SK-N-SH (cell line): Measurements from ENCODE around the gene SLC22A15. TPM values are rescaled to one million over a fixed set of nuclear protein-coding genes. Genes with fewer than 3 reads are reported as not detected.

Source experiments
- CTCF ChIA-PET: fragments of 300-600, 350-600 bp; formaldehyde crosslinking; extraction: SDS; loops from one replicate; lab custom pipeline; 2021; lab: Yijun Ruan, JAX
- POLR2A ChIA-PET: fragments of 350-600 bp; sonication (Branson Sonifier 250); formaldehyde crosslinking; extraction: SDS; loops from one replicate; lab custom pipeline; 2020; ENCODE audit warnings: antibody characterized with exemption, inconsistent platforms; lab: Yijun Ruan, JAX
- DNase-seq: peaks from one replicate; pipeline ENCODE4 v3.0.0; 2012
- H2AFZ ChIP-seq: fragments of 200-600 bp; sonication (generic); 2 replicates; pipeline ENCODE4 v1.8.1; 2016; ENCODE audit warnings: antibody characterized with exemption, mild to moderate bottlenecking, low read depth
- H3F3A ChIP-seq: fragments of 200-600 bp; sonication (generic); replicated peaks from 2 replicates; pipeline ENCODE3; 2016; ENCODE audit warnings: antibody characterized with exemption, mild to moderate bottlenecking; ENCODE audit not compliant: insufficient read depth
- H3K27ac ChIP-seq, 2 experiments: fragments of 200-500 bp in 1 of 2; fragments of 200-600 bp in 1 of 2; sonication (Bioruptor generic) in 1 of 2; sonication (generic), shearing (Covaris generic) in 1 of 2; 2 replicates each; pipeline versions ENCODE4 v1.5.1 to v1.6.1; 2014 to 2016; ENCODE audit warnings: low read depth in 2 of 2, inconsistent platforms in 1 of 2, low read length in 1 of 2, mild to moderate bottlenecking in 1 of 2, mixed read lengths in 1 of 2
- H3K27me3 ChIP-seq: fragments of 200-600 bp; sonication (generic), shearing (Covaris generic); 2 replicates; pipeline ENCODE4 v1.6.1; 2016; ENCODE audit warnings: mixed run types; ENCODE audit not compliant: insufficient read depth
- H3K36me3 ChIP-seq, 2 experiments: fragments of 200-500 bp in 1 of 2; fragments of 200-600 bp in 1 of 2; sonication (Bioruptor generic) in 1 of 2; sonication (generic) in 1 of 2; replicated peaks in 1 of 2; 2 replicates each; pipeline versions ENCODE3 to v1.5.1; 2014 to 2016; ENCODE audit warnings: low read length in 1 of 2, mild to moderate bottlenecking in 1 of 2; ENCODE audit not compliant: insufficient read depth in 2 of 2, control insufficient read depth in 1 of 2
- H3K4me1 ChIP-seq, 2 experiments: fragments of 200-500 bp in 1 of 2; fragments of 200-600 bp in 1 of 2; sonication (Bioruptor generic) in 1 of 2; sonication (generic), shearing (Covaris generic) in 1 of 2; 2 replicates each; pipeline versions ENCODE4 v1.5.1 to v1.6.1; 2014 to 2016; ENCODE audit warnings: low read depth in 1 of 2, low read length in 1 of 2, mixed run types in 1 of 2; ENCODE audit not compliant: insufficient read depth in 2 of 2, control insufficient read depth in 1 of 2
- H3K4me2 ChIP-seq: fragments of 200-600 bp; sonication (generic), shearing (Covaris generic); 2 replicates; pipeline ENCODE4 v1.6.1; 2017; ENCODE audit warnings: mixed run types
- H3K4me3 ChIP-seq, 2 experiments: fragments of 200-500 bp in 1 of 2; fragments of 200-600 bp in 1 of 2; sonication (Bioruptor generic) in 1 of 2; sonication (generic), shearing (Covaris generic) in 1 of 2; 2 replicates each; pipeline versions ENCODE4 v1.5.1 to v1.8.1; 2014 to 2016; ENCODE audit warnings: low read depth in 2 of 2, inconsistent platforms in 1 of 2, low read length in 1 of 2, mild to moderate bottlenecking in 1 of 2, mixed read lengths in 1 of 2, moderate library complexity in 1 of 2
- H3K79me2 ChIP-seq: fragments of 200-600 bp; sonication (generic); 2 replicates; pipeline ENCODE4 v1.8.1; 2017; ENCODE audit warnings: mild to moderate bottlenecking; ENCODE audit not compliant: insufficient read depth
- H3K9ac ChIP-seq: fragments of 200-600 bp; sonication (generic); 2 replicates; pipeline ENCODE4 v1.6.1; 2017; ENCODE audit warnings: mixed run types
- H3K9me2 ChIP-seq: fragments of 200-600 bp; sonication (generic); 2 replicates; pipeline ENCODE4 v1.6.1; 2017; ENCODE audit warnings: mixed run types
- H3K9me3 ChIP-seq: fragments of 200-600 bp; sonication (generic); 2 replicates; pipeline ENCODE4 v1.6.1; 2017; ENCODE audit warnings: mixed run types, mild to moderate bottlenecking, moderate library complexity
- H4K20me1 ChIP-seq: fragments of 200-600 bp; sonication (generic); 2 replicates; pipeline ENCODE4 v1.6.1; 2017; ENCODE audit warnings: mild to moderate bottlenecking, mixed run types; ENCODE audit not compliant: insufficient read depth
- CTCF ChIP-seq: fragments of 200-600 bp; sonication (generic); IDR thresholded peaks from 2 replicates; pipeline ENCODE4 v1.6.1; 2017; ENCODE audit warnings: antibody characterized with exemption, mild to moderate bottlenecking, moderate library complexity
- FOXJ3 ChIP-seq: sonication (generic); formaldehyde crosslinking; IDR thresholded peaks from 2 replicates; pipeline ENCODE4 v1.5.1; 2020; ENCODE audit warnings: mild to moderate bottlenecking, missing genetic modification reagents
- IRF3 ChIP-seq: fragments of 150-350 bp; IDR thresholded peaks from 2 replicates; pipeline ENCODE4 v1.6.1; 2016; ENCODE audit warnings: mild to moderate bottlenecking, low read depth, low read length
- MAX ChIP-seq: IDR thresholded peaks from 2 replicates; pipeline ENCODE4 v1.4.0; 2012; ENCODE audit warnings: low read depth
- MEF2A ChIP-seq: IDR thresholded peaks from 2 replicates; pipeline ENCODE4 v1.4.0; 2012; ENCODE audit warnings: low read depth, borderline replicate concordance
- NFIC ChIP-seq: IDR thresholded peaks from 2 replicates; pipeline ENCODE4 v1.4.0; 2012; ENCODE audit warnings: borderline replicate concordance
- PBX3 ChIP-seq: IDR thresholded peaks from 2 replicates; pipeline ENCODE4; 2012
- RAD21 ChIP-seq: IDR thresholded peaks from 2 replicates; pipeline ENCODE4 v1.6.1; 2012; ENCODE audit warnings: mild to moderate bottlenecking, low read length
- REST ChIP-seq: IDR thresholded peaks from 2 replicates; pipeline ENCODE4 v1.6.1; 2012; ENCODE audit warnings: mild to moderate bottlenecking, low read depth, low read length, moderate library complexity
- RFX5 ChIP-seq: IDR thresholded peaks from 2 replicates; pipeline ENCODE4 v1.6.1; 2012; ENCODE audit warnings: mild to moderate bottlenecking, improper control_type of control experiment, low read length
- RXRA ChIP-seq: IDR thresholded peaks from 2 replicates; pipeline ENCODE4 v1.4.0; 2012; ENCODE audit warnings: low read depth, mild to moderate bottlenecking, borderline replicate concordance
- TAF1 ChIP-seq: IDR thresholded peaks from 2 replicates; pipeline ENCODE4 v1.6.1; 2012; ENCODE audit warnings: low read depth, mild to moderate bottlenecking, low read length, moderate library complexity, borderline replicate concordance
- TEAD4 ChIP-seq: IDR thresholded peaks from 2 replicates; pipeline ENCODE4 v1.4.0; 2012; ENCODE audit warnings: mild to moderate bottlenecking, borderline replicate concordance; ENCODE audit not compliant: insufficient read depth
- USF2 ChIP-seq: fragments of 150-350 bp; IDR thresholded peaks from 2 replicates; pipeline ENCODE4 v1.6.1; 2017; ENCODE audit warnings: antibody characterized with exemption, low read length, low read depth, borderline replicate concordance
- YY1 ChIP-seq: IDR thresholded peaks from 2 replicates; pipeline ENCODE4 v1.4.0; 2012; ENCODE audit warnings: low read depth, mild to moderate bottlenecking
- WGBS: methylation state at CpG from one replicate; pipeline ENCODE4 v1.1.6; 2017; ENCODE audit warnings: low lambda C conversion rate; 5-methylcytosine and 5-hydroxymethylcytosine counted together
- polyA plus RNA-seq, 3 experiments: library from polyadenylated mRNA; depleted of rRNA; stranded (reverse); fragments of >200 nt; gene quantifications; 2 replicates each; pipeline ENCODE4 v1.2.3, GENCODE V29; 2012

Gene SLC22A15
- polyA plus RNA-seq, 1 of the 3 experiments (the other 2 are of a cell fraction), result 0.13 TPM

- TF ChIP-seq PBX3 (no peak), MAX (no peak), MEF2A (no peak), RXRA (no peak), TEAD4 (no peak), CTCF (no peak), NFIC (no peak)
These were observed 137.3 kb downstream of the SLC22A15 start (continued) for GRCh38 chr1:116113615-116114014.

GRCh38 chr1:116115476-116116439 lies 139.4 kb downstream of the SLC22A15 start:
- peaks cover 3 to 5% of the 10 kb centered on the region in 2 experiments; a peak in 2 of 4 replicates for H3K4me1 ChIP-seq
- no peak for DNase-seq
- H3K4me3 ChIP-seq, result no peak overlapping the region
- H3K36me3 ChIP-seq, result no peaks in the 10 kb centered on the region
- TF ChIP-seq REST (no peak), FOXJ3 (CRISPR knock-in tag) (no peak), RAD21 (no peak), USF2 (no peak), PBX3 (no peak), RFX5 (no peak), YY1 (no peak), TAF1 (no peak), MEF2A (no peak), IRF3 (no peak)
- no peaks in the 10 kb centered on the region for H3K79me2 ChIP-seq
- no peak overlapping the region for H3K27ac ChIP-seq
- ChIA-PET POLR2A (no interaction called here), CTCF (no interaction called here)
- 47% methylated on average over 4 of the region's 4 CpGs for WGBS
- no peak overlapping the region for H3K9ac ChIP-seq
- H2AFZ ChIP-seq, result no peak overlapping the region
- H3K9me3 ChIP-seq, result no peaks in the 10 kb centered on the region
- H3K9me2 ChIP-seq, result no peaks in the 10 kb centered on the region
- no peak overlapping the region for H3K4me2 ChIP-seq
- H3K27me3 ChIP-seq, result no peaks in the 10 kb centered on the region
- no peaks in the 10 kb centered on the region for H4K20me1 ChIP-seq
- H3F3A ChIP-seq, result no peaks in the 10 kb centered on the region
